HG03565 (cell line): Measurements from ENCODE around the gene CCDC97.
"Not testable (repeated sequence)": the region's sequence is repeated elsewhere in the genome, so short reads cannot be mapped to it uniquely, and the experiment has no call there.

Source experiments
- ATAC-seq: cut with Tn5 transposase; IDR thresholded peaks from one replicate; pipeline ENCODE4 v1.9.1; 2021; ENCODE audit warnings: mild to moderate bottlenecking, moderate library complexity; ENCODE audit not compliant: unreplicated experiment

CCDC97 gene

GRCh38 chr19:41310033-41310831, at the start of gene CCDC97:
TSS of gene CCDC97 (plus strand) at chr19:41310172. CDS start at chr19:41310311, 139 bp downstream.
- ATAC-seq: peak; percentile 81

GRCh38 chr19:41261474-41262190, 48.3 kb upstream of the CCDC97 start:
- no peak for ATAC-seq

- ATAC-seq: peak; percentile 4
These were observed 46.7 kb upstream of the CCDC97 start for GRCh38 chr19:41263042-41263849.

- ATAC-seq: peak; percentile 60
These were observed 46.0 kb upstream of the CCDC97 start, which contains the start of gene HNRNPUL1 for GRCh38 chr19:41263850-41264580. TSS of gene HNRNPUL1 (plus strand) at chr19:41264372. CDS start at chr19:41264504, 132 bp downstream.

GRCh38 chr19:41264581-41265394, 45.2 kb upstream of the CCDC97 start:
- ATAC-seq: peak; percentile 4

GRCh38 chr19:41265395-41266153, 44.4 kb upstream of the CCDC97 start:
- ATAC-seq: no peak

- ATAC-seq: no peak
These were observed 40.9 kb upstream of the CCDC97 start for GRCh38 chr19:41269055-41269454.

- ATAC-seq: no peak
These were observed 40.4 kb upstream of the CCDC97 start for GRCh38 chr19:41269571-41269970.

GRCh38 chr19:41273076-41273475, 36.9 kb upstream of the CCDC97 start:
- ATAC-seq: no peak

- ATAC-seq: no peak
These were observed 35.2 kb upstream of the CCDC97 start for GRCh38 chr19:41274802-41275201.

GRCh38 chr19:41276231-41276630, 33.7 kb upstream of the CCDC97 start:
- no peak for ATAC-seq

GRCh38 chr19:41278478-41278877, 31.5 kb upstream of the CCDC97 start:
- ATAC-seq: no peak

- no peak for ATAC-seq
These were observed 21.1 kb upstream of the CCDC97 start for GRCh38 chr19:41288673-41289530.

- ATAC-seq: not testable (repeated sequence)
These were observed 20.2 kb upstream of the CCDC97 start for GRCh38 chr19:41289814-41290213.

- ATAC-seq: no peak
These were observed 15.6 kb upstream of the CCDC97 start for GRCh38 chr19:41294393-41294792.

GRCh38 chr19:41295499-41295898, 14.5 kb upstream of the CCDC97 start:
- ATAC-seq: no peak

- no peak for ATAC-seq
These were observed 13.5 kb upstream of the CCDC97 start for GRCh38 chr19:41296433-41296871.
